Endodermal cell (in vitro differentiated cells): ENCODE measurements around the gene SOD3. TPM values are rescaled to one million over a fixed set of nuclear protein-coding genes. Genes with fewer than 3 reads are reported as not detected.

Experiments used
- DNase-seq: peaks from one replicate; pipeline ENCODE4 v3.0.0-alpha.2; 2017
- H3K27ac ChIP-seq: 2 replicates; pipeline ENCODE4 v1.5.1; 2013; ENCODE audit warnings: mild to moderate bottlenecking, low read depth, low read length, moderate library complexity
- H3K27me3 ChIP-seq: 2 replicates; pipeline ENCODE4 v1.6.1; 2013; ENCODE audit warnings: mild to moderate bottlenecking, low read length, moderate library complexity; ENCODE audit not compliant: insufficient read depth, control insufficient read depth, poor library complexity, severe bottlenecking
- H3K36me3 ChIP-seq: 2 replicates; pipeline ENCODE4 v1.7.0; 2013; ENCODE audit warnings: mild to moderate bottlenecking, low read length, moderate library complexity; ENCODE audit not compliant: control insufficient read depth, insufficient read depth
- H3K4me1 ChIP-seq: one replicate; pipeline ENCODE4 v1.7.0; 2013; ENCODE audit warnings: low read length; ENCODE audit not compliant: control insufficient read depth, insufficient read depth
- H3K4me3 ChIP-seq: 2 replicates; pipeline ENCODE4 v1.5.1; 2013; ENCODE audit warnings: mild to moderate bottlenecking, low read length, moderate library complexity
- H3K9ac ChIP-seq: 2 replicates; pipeline ENCODE4 v1.6.1; 2013; ENCODE audit warnings: mild to moderate bottlenecking, low read length, moderate library complexity; ENCODE audit not compliant: poor library complexity, severe bottlenecking; ENCODE audit errors: extremely low read depth
- H3K9me3 ChIP-seq: 2 replicates; pipeline ENCODE4 v1.6.1; 2013; ENCODE audit warnings: mild to moderate bottlenecking, low read length, moderate library complexity; ENCODE audit not compliant: control insufficient read depth
- H3K27ac Mint-ChIP-seq: 2 replicates; pipeline ENCODE4 v1.8.0; 2020; ENCODE audit warnings: mixed read lengths
- H3K27me3 Mint-ChIP-seq: 2 replicates; pipeline ENCODE4 v1.8.0; 2021; ENCODE audit warnings: mild to moderate bottlenecking, mixed read lengths; ENCODE audit not compliant: insufficient read depth
- H3K36me3 Mint-ChIP-seq: 2 replicates; pipeline ENCODE4 v1.8.0; 2020; ENCODE audit warnings: low read depth, mixed read lengths
- H3K4me1 Mint-ChIP-seq: 2 replicates; pipeline ENCODE4 v1.8.0; 2020; ENCODE audit warnings: mixed read lengths
- H3K4me3 Mint-ChIP-seq: 2 replicates; pipeline ENCODE4 v1.8.0; 2020; ENCODE audit warnings: mild to moderate bottlenecking, moderate library complexity, mixed read lengths
- H3K9me3 Mint-ChIP-seq: 2 replicates; pipeline ENCODE4 v1.8.0; 2020; ENCODE audit warnings: mild to moderate bottlenecking, mixed read lengths
- WGBS, 2 experiments: methylation state at CpG; one replicate each; pipeline versions ENCODE4 v1.1.5 to v1.1.7; 2013; ENCODE audit warnings: missing lambda C conversion rate in 2 of 2, mixed read lengths in 1 of 2; ENCODE audit not compliant: insufficient coverage in 1 of 2, insufficient read length in 1 of 2; 5-methylcytosine and 5-hydroxymethylcytosine counted together
- total RNA-seq, 2 donors: library from RNA; stranded (reverse); fragmentation: NEBNext Ultra II Directional in 1 of 2; extraction: Animal tissue kit (Norgen Biotek cat#: 25700) in 1 of 2; gene quantifications; 2 replicates in 1 of 2; 3 replicates in 1 of 2; pipeline ENCODE4 v1.2.1, GENCODE V29; 2021
- TF ChIP-seq, protein P1 (sequence below): fragments of 200-600 bp; sonication (generic); conservative IDR thresholded peaks from 2 replicates; pipeline ENCODE4 v1.5.0; 2021; ENCODE audit warnings: antibody characterized with exemption, mild to moderate bottlenecking

Gene SOD3
- total RNA-seq, 2 donors from 2014 or later = 5.7 to 8.7 TPM

DNA sequence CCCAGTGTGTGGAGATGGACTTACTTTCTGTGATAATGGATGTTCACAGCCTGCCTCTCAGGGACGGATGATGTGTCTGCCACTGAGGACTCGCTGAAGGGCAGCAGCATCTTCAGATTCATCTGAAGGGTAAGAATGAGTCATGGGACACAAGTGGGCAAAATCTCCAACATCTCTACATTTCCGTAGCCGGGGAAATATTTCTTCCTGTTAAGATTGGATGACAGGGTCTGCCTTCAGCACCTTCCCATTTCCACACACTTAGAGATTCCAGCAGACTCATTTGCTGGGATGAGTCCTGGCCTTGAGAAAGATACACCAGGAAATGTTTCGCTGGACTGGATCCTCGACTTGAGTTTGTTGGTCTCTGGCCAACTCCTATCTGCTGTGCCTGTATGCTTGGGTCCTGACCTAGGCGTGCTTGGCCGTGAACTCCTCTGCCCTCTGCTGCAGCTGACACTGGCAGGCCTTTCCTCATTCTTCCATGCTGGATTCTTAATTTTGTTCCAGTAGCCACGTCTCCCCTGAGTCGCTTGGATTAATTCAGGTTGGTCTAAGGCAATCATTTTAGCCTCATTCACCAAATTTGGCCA lies 46.5 kb upstream of the SOD3 start:
- H3K4me1 ChIP-seq = peaks cover 2% of the 10 kb centered on the region
- no peak overlapping the region for H3K27ac Mint-ChIP-seq

DNA sequence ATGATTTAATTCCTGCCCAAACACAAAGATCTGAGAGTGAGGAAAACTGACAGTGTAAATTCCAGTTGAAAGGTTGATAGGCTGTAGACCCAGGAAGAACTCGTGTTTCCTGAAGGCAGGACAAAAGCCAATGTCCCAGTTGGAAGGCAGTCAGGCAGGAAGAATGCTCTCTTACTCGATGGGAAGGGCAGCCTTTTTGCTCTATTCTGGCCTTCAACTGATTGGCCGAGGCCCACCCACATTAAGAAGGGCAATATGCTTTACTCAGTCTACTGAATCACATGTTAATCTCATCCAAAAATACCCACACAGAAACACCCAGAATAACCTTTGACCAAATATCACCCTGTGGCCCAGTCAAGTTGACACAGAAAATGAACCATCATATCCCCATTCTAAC lies 45.3 kb upstream of the SOD3 start:
- no peaks in the 10 kb centered on the region for H3K9me3 Mint-ChIP-seq
- 63 to 86% methylated on average over 2 to 3 of the region's 3 CpGs for WGBS, 2 experiments
- H3K4me3 Mint-ChIP-seq = no peak overlapping the region
- peaks cover 14% of the 10 kb centered on the region for H3K27me3 Mint-ChIP-seq
- H3K27ac ChIP-seq = no peak overlapping the region
- TF ChIP-seq, protein P1, sequence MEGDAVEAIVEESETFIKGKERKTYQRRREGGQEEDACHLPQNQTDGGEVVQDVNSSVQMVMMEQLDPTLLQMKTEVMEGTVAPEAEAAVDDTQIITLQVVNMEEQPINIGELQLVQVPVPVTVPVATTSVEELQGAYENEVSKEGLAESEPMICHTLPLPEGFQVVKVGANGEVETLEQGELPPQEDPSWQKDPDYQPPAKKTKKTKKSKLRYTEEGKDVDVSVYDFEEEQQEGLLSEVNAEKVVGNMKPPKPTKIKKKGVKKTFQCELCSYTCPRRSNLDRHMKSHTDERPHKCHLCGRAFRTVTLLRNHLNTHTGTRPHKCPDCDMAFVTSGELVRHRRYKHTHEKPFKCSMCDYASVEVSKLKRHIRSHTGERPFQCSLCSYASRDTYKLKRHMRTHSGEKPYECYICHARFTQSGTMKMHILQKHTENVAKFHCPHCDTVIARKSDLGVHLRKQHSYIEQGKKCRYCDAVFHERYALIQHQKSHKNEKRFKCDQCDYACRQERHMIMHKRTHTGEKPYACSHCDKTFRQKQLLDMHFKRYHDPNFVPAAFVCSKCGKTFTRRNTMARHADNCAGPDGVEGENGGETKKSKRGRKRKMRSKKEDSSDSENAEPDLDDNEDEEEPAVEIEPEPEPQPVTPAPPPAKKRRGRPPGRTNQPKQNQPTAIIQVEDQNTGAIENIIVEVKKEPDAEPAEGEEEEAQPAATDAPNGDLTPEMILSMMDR = no peak
- no peaks in the 10 kb centered on the region for H3K36me3 ChIP-seq
- no peak overlapping the region for H3K9ac ChIP-seq
- no peaks in the 10 kb centered on the region for H3K4me1 Mint-ChIP-seq
- no peaks in the 10 kb centered on the region for H3K27me3 ChIP-seq
- no peaks in the 10 kb centered on the region for H3K4me1 ChIP-seq
- H3K27ac Mint-ChIP-seq = no peak overlapping the region
- no peaks in the 10 kb centered on the region for H3K9me3 ChIP-seq
- no peak overlapping the region for H3K4me3 ChIP-seq
- H3K36me3 Mint-ChIP-seq = no peaks in the 10 kb centered on the region
- no peak for DNase-seq

More for the DNA sequence above, 46.5 kb upstream of the SOD3 start:
- 95 to 97% methylated on average over 10 of the region's 10 CpGs for WGBS, 2 experiments
- Histone ChIP-seq H3K27me3 (no peaks in the 10 kb centered on the region), H3K9me3 (no peaks in the 10 kb centered on the region), H3K9ac (no peak overlapping the region), H3K36me3 (no peaks in the 10 kb centered on the region), H3K27ac (no peak overlapping the region), H3K4me3 (no peak overlapping the region)
- Mint-ChIP-seq H3K27me3 (peaks cover 14% of the 10 kb centered on the region), H3K4me3 (no peak overlapping the region), H3K4me1 (peaks cover 5% of the 10 kb centered on the region), H3K9me3 (no peaks in the 10 kb centered on the region), H3K36me3 (no peaks in the 10 kb centered on the region)
- DNase-seq = no peak
- TF ChIP-seq, protein P1 = no peak

DNA sequence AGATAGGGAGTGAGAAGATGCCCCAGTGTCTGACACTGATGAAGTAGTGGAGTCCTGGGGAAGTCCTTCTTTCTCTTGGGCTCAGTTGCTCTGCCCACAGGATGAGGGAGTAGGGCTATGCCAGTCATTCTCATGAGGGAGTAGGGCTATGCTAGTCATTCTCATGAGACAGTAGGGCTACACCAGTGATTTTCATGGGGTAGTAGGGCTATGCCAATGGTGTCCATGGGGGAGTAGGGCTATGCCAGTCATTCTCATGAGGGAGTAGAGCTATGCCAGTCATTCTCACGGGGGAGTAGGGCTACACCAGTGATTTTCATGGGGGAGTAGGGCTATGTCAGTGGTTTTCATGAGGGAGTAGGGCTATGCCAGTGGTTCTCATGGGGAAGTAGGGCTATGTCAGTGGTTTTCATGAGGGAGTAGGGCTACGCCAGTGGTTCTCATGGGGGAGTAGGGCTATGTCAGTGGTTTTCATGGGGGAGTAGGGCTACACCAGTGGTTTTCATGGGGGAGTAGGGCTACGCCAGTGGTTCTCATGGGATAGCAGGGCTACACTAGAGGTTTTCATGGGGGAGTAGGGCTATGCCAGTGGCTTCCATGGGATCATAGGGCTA lies 43.3 kb upstream of the SOD3 start:
- 92 to 95% methylated on average over 2 to 3 of the region's 3 CpGs for WGBS, 2 experiments
- H3K4me3 Mint-ChIP-seq = no peak overlapping the region

More for the DNA sequence above, 43.3 kb upstream of the SOD3 start:
- H3K27me3 ChIP-seq = no peaks in the 10 kb centered on the region
- no peaks in the 10 kb centered on the region for H3K4me1 ChIP-seq
- H3K27ac Mint-ChIP-seq = no peak overlapping the region
- H3K27ac ChIP-seq = no peak overlapping the region
- TF ChIP-seq, protein P1 = no peak
- H3K9me3 Mint-ChIP-seq = peaks cover 11% of the 10 kb centered on the region
- peaks cover 11% of the 10 kb centered on the region for H3K9me3 ChIP-seq
- H3K36me3 Mint-ChIP-seq = no peaks in the 10 kb centered on the region
- H3K36me3 ChIP-seq = no peaks in the 10 kb centered on the region
- H3K9ac ChIP-seq = no peak overlapping the region
- no peak for DNase-seq
- no peaks in the 10 kb centered on the region for H3K4me1 Mint-ChIP-seq
- H3K27me3 Mint-ChIP-seq = peaks cover 14% of the 10 kb centered on the region
- H3K4me3 ChIP-seq = no peak overlapping the region
